Liver (tissue), 9 donors: ENCODE results near the gene DHDH. TPM values are rescaled to one million over a fixed set of nuclear protein-coding genes. Genes with fewer than 3 reads are reported as not detected.

Source experiments
- DNase-seq: peaks from one replicate; pipeline ENCODE4 v3.0.0-alpha.2; 2017; ENCODE audit warnings: low spot score
- H3K27ac ChIP-seq, 2 donors: one replicate each; pipeline ENCODE4 v1.7.0; 2013; ENCODE audit warnings: inconsistent platforms in 2 of 2, low read length in 2 of 2, control low read depth in 1 of 2, low read depth in 1 of 2, mild to moderate bottlenecking in 1 of 2
- H3K27me3 ChIP-seq, 4 donors: one replicate each; pipeline versions ENCODE4 v1.6.1 to v1.7.0; 2013; ENCODE audit warnings: low read length in 3 of 4, inconsistent platforms in 1 of 4, mild to moderate bottlenecking in 1 of 4, moderate library complexity in 1 of 4; ENCODE audit not compliant: control insufficient read depth in 4 of 4, insufficient read depth in 4 of 4
- H3K36me3 ChIP-seq, 4 donors: one replicate each; pipeline versions ENCODE4 v1.6.1 to v1.7.0; 2013; ENCODE audit warnings: low read length in 3 of 4, mild to moderate bottlenecking in 3 of 4, low read depth in 1 of 4, moderate library complexity in 1 of 4; ENCODE audit not compliant: control insufficient read depth in 4 of 4, insufficient read depth in 3 of 4
- H3K4me1 ChIP-seq, 4 donors: one replicate each; pipeline versions ENCODE4 v1.6.1 to v1.7.0; 2013; ENCODE audit warnings: low read length in 3 of 4, mild to moderate bottlenecking in 3 of 4, moderate library complexity in 1 of 4; ENCODE audit not compliant: control insufficient read depth in 4 of 4, insufficient read depth in 4 of 4
- H3K4me3 ChIP-seq, 3 donors: one replicate each; pipeline versions ENCODE4 v1.6.1 to v1.7.0; 2013; ENCODE audit warnings: low read length in 3 of 3, control low read depth in 1 of 3, low read depth in 1 of 3, mild to moderate bottlenecking in 1 of 3
- H3K9ac ChIP-seq, 2 donors: one replicate each; pipeline ENCODE4 v1.7.0; 2013; ENCODE audit warnings: low read length in 2 of 2, mild to moderate bottlenecking in 2 of 2, moderate library complexity in 2 of 2, control low read depth in 1 of 2, low read depth in 1 of 2
- H3K9me3 ChIP-seq, 4 donors: one replicate each; pipeline versions ENCODE4 v1.6.1 to v1.7.0; 2013; ENCODE audit warnings: low read length in 3 of 4; ENCODE audit not compliant: control insufficient read depth in 4 of 4
- CTCF ChIP-seq: fragments of 150-350 bp; IDR thresholded peaks from 2 replicates; pipeline ENCODE4 v1.5.1; 2017; ENCODE audit warnings: improper control_type of control experiment, low read depth, low read length; ENCODE audit not compliant: missing input control
- EGR1 ChIP-seq, 2 donors: IDR thresholded peaks; 2 replicates each; pipeline ENCODE4 v1.6.1; 2016 to 2018; ENCODE audit warnings: antibody characterized with exemption in 2 of 2, low read depth in 2 of 2
- FOXA1 ChIP-seq: IDR thresholded peaks from 2 replicates; pipeline ENCODE4 v1.6.1; 2016; ENCODE audit warnings: antibody characterized with exemption
- FOXA2 ChIP-seq: IDR thresholded peaks from 2 replicates; pipeline ENCODE4 v1.6.1; 2016; ENCODE audit warnings: antibody characterized with exemption
- GABPA ChIP-seq, 2 donors: IDR thresholded peaks in 1 of 2; conservative IDR thresholded peaks in 1 of 2; 2 replicates each; pipeline ENCODE4 v1.6.1; 2016; ENCODE audit warnings: antibody characterized with exemption in 2 of 2, mild to moderate bottlenecking in 1 of 2, moderate library complexity in 1 of 2
- HNF4A ChIP-seq, 2 donors: conservative IDR thresholded peaks; 2 replicates each; pipeline ENCODE4 v1.6.1; 2016; ENCODE audit warnings: antibody characterized with exemption in 2 of 2, mild to moderate bottlenecking in 2 of 2
- JUND ChIP-seq, 2 donors: IDR thresholded peaks; 2 replicates each; pipeline ENCODE4 v1.6.1; 2016; ENCODE audit warnings: antibody characterized with exemption in 2 of 2
- MAX ChIP-seq: IDR thresholded peaks from 2 replicates; pipeline ENCODE4 v1.6.1; 2016; ENCODE audit warnings: antibody characterized with exemption
- NR2F2 ChIP-seq: IDR thresholded peaks from 2 replicates; pipeline ENCODE4 v1.6.1; 2016; ENCODE audit warnings: antibody characterized with exemption
- RAD21 ChIP-seq, 2 donors: IDR thresholded peaks; 2 replicates each; pipeline ENCODE4 v1.6.1; 2016; ENCODE audit warnings: antibody characterized with exemption in 2 of 2, mild to moderate bottlenecking in 2 of 2
- REST ChIP-seq: IDR thresholded peaks from 2 replicates; pipeline ENCODE4 v1.6.1; 2016; ENCODE audit warnings: antibody characterized with exemption, mild to moderate bottlenecking
- RXRA ChIP-seq, 2 donors: IDR thresholded peaks; 2 replicates each; pipeline ENCODE4 v1.6.1; 2017 to 2018; ENCODE audit warnings: antibody characterized with exemption in 2 of 2, mild to moderate bottlenecking in 1 of 2
- SP1 ChIP-seq: IDR thresholded peaks from 2 replicates; pipeline ENCODE4 v1.6.1; 2018; ENCODE audit warnings: antibody characterized with exemption, mild to moderate bottlenecking
- YY1 ChIP-seq: IDR thresholded peaks from 2 replicates; pipeline ENCODE4 v1.6.1; 2016; ENCODE audit warnings: antibody characterized with exemption, mild to moderate bottlenecking
- WGBS: extraction: QIAGEN DNeasy Blood & Tissue Kit; methylation state at CpG from one replicate; pipeline ENCODE4 v1.1.7; 2013; 5-methylcytosine and 5-hydroxymethylcytosine counted together
- polyA plus RNA-seq, 2 donors: library from polyadenylated mRNA; stranded (reverse) in 1 of 2; unstranded in 1 of 2; fragments of 200-250 nt in 1 of 2; fragments of >200 nt in 1 of 2; fragmentation: Nextera tagmentation in 1 of 2; extraction: Ambion mirVana in 1 of 2; gene quantifications; one replicate each; pipeline versions ENCODE4 v1.2.1 to v1.2.3, GENCODE V29; 2013 to 2015
- total RNA-seq, 2 donors: library from RNA; depleted of rRNA; stranded (reverse); fragments of >200 nt; gene quantifications; one replicate each; pipeline ENCODE4 v1.2.3, GENCODE V29; 2014
- donor health status: healthy.
- donor health status: healthy.
- donor health status: healthy.
- donor health status: healthy.
- donor health status: healthy.

DHDH gene
- total and polyA plus RNA-seq, 4 donors: 0.16 to 1.3 TPM; not detected in 2

- TF ChIP-seq EGR1 (IDR thresholded peaks at IDR 0.05; ENCODE audit: low read depth in 2 of 2) (no peak), GABPA (IDR thresholded peaks at IDR 0.05 in 1 of 2, conservative IDR thresholded peaks at IDR 0.05 in 1 of 2) (no peak), SP1 (no peak), REST (no peak), NR2F2 (no peak), JUND (IDR thresholded peaks at IDR 0.05) (no peak), HNF4A (conservative IDR thresholded peaks at IDR 0.05) (no peak), RXRA (IDR thresholded peaks at IDR 0.05) (no peak), CTCF (no peak), FOXA2 (no peak), FOXA1 (no peak), YY1 (no peak)
- WGBS: 34% methylated on average over 4 of the region's 4 CpGs
- Histone ChIP-seq H3K9ac (no peak overlapping the region), H3K27me3 (no peaks in the 10 kb centered on the region), H3K4me1 (peaks cover 2 to 22% (median 17%) of the 10 kb centered on the region in 4 donors), H3K9me3 (no peaks in the 10 kb centered on the region), H3K4me3 (no peak overlapping the region), H3K27ac (peak overlapping the region; percentile 50 to 68), H3K36me3 (peaks cover 3 to 11% (median 6%) of the 10 kb centered on the region in 4 donors)
- DNase-seq: no peak
These were observed 34.7 kb downstream of the DHDH start for GRCh38 chr19:48968179-48968661.

- Histone ChIP-seq H3K4me3 (no peak overlapping the region), H3K4me1 (peaks cover 1 to 22% (median 17%) of the 10 kb centered on the region in 4 donors), H3K27me3 (no peaks in the 10 kb centered on the region), H3K9me3 (no peaks in the 10 kb centered on the region), H3K27ac (peak overlapping the region; percentile 50 to 68), H3K9ac (no peak overlapping the region), H3K36me3 (peaks cover 3 to 14% (median 8%) of the 10 kb centered on the region in 4 donors)
- DNase-seq: no peak
- WGBS: 66% methylated on average over 15 of the region's 15 CpGs
- no peak for TF ChIP-seq MAX
- peak in 1 of 2 donors; percentile 13 for TF ChIP-seq RAD21 (IDR thresholded peaks at IDR 0.05)
These were observed 35.3 kb downstream of the DHDH start for GRCh38 chr19:48968813-48969218.
